NAMALWA (cell line): ENCODE results near the gene ERAS.
A peak's percentile ranks its signal among the peaks of the same experiment; 100 is the strongest.
"Not testable (repeated sequence)": the region's sequence is repeated elsewhere in the genome, so short reads cannot be mapped to it uniquely, and the experiment has no call there.

Experiments used
- DNase-seq: peaks from one replicate; pipeline ENCODE4 v3.0.0-alpha.2; 2015; ENCODE audit warnings: low spot score

ERAS gene

DNA sequence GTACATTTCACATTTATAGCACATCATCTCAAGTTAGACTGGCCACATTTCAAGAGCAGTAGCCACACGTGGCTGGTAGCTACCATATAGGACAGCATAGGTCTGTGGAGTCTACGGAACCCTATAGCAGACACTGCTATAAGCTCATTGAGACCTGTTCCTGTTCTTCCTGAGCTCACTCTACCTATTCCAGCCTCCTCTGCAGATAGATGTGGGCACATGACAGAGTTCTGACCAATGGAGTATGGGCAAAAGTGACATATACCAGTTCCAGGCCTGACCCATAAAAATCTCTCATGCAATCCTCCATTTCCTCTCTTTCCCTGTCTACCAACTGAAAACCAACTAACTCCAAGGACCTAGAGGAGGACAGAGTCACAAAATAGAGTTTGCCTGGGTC lies 28.0 kb upstream of the ERAS start:
- no peak for DNase-seq

DNA sequence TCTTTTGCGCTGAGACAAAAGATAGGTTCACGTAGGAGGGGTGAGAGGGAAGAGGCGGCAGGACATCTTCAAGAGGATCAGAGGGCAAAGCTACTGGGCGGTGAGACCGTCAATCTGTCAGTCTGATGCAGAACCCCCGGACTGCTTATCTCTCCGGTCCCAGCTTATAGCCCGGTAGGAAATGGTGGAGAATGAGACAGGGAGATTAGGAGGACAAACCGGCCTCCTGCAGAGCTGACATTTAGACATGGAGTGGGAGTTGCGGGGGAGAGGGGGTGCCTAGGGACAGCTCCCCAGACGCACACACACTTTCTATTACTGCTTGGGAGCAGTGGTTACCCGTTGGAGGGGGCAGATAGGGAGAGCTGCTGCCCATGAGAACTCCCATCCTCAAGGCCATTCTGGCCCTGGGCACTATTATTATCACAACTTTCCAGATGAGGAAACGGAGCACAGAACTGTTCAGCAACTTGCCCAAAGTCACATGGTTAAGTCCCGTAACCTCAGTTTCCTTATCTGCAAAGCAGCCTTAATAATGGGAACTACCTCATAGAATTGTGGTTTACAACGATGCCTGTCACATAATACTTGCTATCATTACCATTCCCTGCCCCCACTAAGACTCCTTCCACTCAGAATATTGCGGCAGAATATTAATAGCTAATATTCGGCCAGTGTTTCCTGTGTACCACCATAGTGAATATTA lies 25.6 kb upstream of the ERAS start:
- peak; percentile 1 for DNase-seq

DNA sequence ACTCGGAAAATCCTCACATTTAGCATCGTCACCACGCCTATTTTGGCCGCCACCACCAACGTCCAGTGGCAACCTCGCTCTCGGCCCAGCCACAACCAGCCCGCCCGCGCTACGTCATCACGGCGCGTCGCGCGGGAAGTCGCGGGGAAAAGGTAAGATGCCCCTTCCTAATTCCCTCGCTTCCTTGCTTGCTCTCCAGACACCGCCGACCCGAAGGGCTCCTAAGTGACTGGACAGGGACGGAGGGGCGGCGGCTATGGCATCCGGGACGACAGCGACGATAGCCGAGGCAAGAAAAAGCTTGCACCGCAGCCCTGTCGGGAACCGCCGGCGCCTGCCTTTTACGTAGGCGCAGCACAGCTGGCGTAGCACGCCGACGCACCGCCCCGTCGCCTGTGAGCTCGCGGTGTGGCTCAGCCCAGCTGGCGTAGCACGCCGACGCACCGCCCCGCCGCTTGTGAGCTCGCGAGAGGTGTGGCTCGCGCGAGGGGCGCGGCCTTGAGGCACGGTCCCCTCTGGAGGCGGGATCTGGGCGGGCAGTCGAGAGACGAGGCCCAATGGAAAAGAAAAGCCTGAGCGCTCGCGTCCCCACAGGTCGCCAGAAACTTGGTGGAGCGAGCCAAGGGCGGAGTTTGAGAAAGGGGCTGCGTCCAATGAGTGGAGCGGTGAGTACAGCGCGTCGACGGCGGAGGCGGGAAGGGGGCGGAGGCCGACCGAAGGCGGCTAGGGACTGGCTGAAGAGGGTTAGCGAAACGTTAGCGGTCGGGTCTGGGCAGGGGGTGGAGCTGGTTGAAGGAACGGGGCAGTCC lies 24.8 kb upstream of the ERAS start, which contains the start of gene HDAC6:
TSS of gene HDAC6 (plus strand) at position 788 of the 809 bp plus-strand sequence. CDS start 626 bp downstream, outside the sequence.
- DNase-seq: peak; percentile 98

DNA sequence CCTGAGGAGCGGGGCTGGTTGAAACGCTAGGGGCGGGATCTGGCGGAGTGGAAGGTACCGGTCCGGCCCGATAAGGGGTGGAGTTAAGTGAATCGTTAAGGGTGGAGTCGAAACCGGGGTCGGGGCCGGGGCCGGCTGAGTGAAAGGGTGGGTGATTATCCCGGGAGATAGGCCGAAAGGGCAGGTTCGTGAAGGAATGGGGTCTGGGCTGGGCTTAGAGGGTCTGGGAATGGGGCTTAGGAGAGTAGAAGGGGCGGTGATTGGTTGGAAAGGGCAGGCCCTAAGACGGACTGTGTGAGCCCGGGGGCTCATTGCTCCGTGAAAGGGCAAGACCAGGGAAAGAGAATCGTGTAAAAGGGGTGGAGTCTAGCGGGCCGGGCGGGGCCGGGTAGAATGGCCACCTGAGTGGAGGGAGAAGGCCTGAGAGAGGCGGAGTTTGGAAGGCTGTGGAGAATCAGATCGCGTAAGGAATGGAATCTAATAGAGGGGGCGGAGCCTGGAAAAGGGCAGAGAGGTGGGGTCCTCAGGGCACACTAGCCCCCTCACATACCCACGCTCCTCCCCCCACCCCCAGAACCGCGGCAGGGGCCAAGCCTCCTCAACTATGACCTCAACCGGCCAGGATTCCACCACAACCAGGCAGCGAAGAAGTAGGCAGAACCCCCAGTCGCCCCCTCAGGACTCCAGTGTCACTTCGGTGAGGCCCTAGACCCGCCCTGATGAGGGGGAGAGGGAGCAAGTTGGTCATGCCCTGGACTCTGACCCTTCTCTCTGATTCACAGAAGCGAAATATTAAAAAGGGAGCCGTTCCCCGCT lies 24.0 kb upstream of the ERAS start:
- peak; percentile 89 for DNase-seq

DNA sequence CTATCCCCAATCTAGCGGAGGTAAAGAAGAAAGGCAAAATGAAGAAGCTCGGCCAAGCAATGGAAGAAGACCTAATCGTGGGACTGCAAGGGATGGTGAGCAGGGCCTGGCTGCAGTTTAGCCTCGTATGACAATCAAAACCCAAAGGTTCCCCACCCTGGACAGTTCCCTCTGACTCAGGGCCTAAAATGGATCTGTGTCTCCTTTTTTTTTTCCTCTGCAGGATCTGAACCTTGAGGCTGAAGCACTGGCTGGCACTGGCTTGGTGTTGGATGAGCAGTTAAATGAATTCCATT lies 23.5 kb upstream of the ERAS start:
- DNase-seq: no peak

DNA sequence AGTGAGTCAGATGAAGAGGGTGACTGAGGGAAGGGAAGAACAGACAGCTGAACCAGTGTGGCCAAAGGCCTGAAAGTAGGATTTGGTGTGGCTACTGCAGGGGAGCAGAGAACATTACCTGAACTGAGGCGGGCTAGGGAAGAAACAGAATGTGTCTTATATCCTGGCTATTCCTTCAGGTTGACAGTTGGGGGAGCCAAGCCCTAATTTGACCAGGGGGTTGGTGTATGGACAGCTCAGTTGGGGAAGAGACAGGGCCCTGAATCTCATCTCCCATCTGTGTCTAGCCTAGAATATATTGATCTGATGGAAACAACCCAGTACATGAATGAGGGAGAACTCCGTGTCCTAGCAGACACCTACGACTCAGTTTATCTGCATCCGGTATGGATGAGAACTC lies 20.2 kb upstream of the ERAS start:
- DNase-seq: peak; percentile 4

DNA sequence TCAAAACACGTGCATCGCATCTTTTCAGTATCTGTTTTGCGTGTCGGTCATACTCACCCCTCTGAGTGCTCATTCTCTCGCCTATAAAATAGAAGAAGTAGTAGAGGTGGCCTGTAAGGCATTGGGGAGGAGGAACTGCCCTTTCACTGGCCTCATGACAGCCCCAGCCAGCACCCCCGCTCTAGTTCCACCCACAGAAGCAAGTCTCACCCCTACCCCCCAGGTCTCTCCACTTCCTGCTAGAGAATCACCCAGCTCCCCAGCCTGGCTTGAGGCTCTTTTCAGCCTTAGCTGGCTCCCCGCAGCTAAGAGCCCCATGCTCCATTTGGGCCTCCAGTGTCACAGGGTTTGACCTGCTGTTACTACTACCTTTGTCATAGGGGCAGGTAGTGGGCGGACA lies 12.7 kb upstream of the ERAS start:
- no peak for DNase-seq

DNA sequence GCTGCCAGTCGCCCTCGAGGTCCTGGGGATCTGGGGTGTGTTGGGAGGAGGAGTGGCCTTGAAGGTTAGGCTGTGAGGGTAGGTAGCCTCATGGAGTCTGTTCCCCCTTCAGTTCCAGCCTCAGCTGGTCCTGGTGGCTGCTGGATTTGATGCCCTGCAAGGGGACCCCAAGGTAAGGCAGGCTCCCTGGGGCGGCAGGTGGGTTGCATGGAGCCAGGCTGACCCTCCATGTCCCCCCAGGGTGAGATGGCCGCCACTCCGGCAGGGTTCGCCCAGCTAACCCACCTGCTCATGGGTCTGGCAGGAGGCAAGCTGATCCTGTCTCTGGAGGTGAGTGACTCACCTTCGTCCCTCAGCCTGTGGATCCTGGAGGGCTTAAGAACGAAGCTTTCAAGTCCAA lies 11.6 kb upstream of the ERAS start:
- no peak for DNase-seq

DNA sequence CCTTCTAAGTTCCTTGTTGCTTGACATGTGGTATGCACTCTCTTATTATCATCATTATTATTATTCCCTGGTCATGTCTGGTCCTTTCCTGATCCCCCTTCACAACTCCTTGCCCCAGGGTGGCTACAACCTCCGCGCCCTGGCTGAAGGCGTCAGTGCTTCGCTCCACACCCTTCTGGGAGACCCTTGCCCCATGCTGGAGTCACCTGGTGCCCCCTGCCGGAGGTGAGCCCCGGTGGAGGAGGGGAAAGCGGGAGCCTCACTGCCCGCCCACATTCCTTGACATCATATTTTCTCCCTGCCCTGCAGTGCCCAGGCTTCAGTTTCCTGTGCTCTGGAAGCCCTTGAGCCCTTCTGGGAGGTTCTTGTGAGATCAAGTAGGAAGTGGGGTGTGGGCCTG lies 11.0 kb upstream of the ERAS start:
- DNase-seq: no peak

DNA sequence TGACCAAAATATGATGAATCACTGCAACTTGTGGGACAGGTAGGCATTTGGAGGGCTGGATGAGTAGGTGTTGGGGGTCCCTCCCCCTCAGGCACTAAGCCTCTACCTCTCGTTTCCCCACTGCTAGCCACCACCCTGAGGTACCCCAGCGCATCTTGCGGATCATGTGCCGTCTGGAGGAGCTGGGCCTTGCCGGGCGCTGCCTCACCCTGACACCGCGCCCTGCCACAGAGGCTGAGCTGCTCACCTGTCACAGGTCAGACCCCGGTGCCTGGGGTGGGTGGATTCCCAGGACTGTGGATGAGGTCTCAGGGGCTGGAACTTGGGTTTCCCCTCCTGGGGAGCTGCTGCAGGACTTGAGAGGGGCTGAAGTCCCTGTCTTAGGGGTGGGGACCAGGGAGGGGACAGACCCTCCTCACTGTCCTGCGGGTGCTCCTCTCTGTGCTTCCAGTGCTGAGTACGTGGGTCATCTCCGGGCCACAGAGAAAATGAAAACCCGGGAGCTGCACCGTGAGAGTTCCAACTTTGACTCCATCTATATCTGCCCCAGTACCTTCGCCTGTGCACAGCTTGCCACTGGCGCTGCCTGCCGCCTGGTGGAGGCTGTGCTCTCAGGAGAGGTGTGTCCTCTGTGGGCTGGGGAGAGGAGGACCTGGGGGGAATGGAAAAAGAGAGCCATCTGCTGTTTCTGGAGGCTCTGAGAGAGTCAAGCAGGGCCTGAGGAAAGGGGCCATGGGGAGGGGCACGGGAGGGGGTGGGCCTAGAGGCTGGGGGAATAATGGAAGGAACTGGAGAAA lies 10.1 kb upstream of the ERAS start:
- no peak for DNase-seq

DNA sequence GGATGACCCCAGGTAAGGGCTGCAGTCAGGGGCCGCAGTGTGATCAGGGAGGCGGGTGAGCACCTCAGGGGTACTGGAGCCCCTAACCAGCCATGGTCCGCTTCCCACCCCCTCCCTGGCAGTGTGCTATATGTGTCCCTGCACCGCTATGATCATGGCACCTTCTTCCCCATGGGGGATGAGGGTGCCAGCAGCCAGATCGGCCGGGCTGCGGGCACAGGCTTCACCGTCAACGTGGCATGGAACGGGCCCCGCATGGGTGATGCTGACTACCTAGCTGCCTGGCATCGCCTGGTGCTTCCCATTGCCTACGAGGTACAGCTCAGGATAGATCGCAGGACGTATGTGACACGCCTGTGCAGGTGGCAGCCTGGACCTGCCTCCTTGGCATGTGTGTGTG lies 8.2 kb upstream of the ERAS start:
- DNase-seq: no peak

DNA sequence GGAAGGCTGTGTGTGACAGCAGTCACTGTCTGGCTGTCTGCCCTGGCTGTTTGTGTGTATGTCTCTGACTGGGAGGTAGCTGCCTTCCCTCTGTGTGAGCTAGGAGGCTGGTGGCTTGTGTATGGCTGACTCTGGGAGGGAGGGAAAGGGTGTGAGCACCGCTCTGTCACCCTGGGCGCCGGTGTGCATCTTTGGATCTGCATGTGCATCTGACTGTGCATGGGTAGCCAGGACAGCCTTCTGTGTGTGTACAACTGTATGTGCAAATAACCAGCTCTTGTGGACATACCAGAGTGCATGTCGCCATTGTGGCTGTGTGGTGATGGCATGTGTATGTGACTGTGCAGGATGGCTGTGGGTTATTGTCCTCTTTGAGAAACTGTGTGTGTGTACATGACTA lies 7.4 kb upstream of the ERAS start:
- DNase-seq: no peak

DNA sequence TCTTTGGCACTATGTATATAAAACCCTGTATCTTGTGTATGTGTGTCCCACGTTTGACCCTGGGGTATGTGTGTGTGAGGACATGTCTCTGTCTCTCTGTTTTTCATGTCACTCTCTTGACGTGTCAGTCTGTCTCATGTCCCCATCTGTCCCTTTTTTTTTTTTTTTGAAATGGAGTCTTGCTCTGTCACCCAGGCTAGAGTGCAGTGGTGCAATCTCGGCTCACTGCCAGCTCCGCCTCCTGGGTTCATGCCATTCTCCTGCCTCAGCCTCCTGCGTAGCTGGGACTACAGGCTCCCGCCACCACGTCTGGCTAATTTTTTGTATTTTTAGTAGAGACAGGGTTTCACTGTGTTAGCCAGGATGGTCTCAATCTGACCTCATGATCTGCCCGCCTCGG lies 6.9 kb upstream of the ERAS start:
- not testable (repeated sequence) for DNase-seq

DNA sequence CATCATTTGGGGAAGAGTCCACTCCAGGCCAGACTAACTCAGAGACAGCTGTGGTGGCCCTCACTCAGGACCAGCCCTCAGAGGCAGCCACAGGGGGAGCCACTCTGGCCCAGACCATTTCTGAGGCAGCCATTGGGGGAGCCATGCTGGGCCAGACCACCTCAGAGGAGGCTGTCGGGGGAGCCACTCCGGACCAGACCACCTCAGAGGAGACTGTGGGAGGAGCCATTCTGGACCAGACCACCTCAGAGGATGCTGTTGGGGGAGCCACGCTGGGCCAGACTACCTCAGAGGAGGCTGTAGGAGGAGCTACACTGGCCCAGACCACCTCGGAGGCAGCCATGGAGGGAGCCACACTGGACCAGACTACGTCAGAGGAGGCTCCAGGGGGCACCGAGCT lies 3.3 kb upstream of the ERAS start:
- DNase-seq: no peak

DNA sequence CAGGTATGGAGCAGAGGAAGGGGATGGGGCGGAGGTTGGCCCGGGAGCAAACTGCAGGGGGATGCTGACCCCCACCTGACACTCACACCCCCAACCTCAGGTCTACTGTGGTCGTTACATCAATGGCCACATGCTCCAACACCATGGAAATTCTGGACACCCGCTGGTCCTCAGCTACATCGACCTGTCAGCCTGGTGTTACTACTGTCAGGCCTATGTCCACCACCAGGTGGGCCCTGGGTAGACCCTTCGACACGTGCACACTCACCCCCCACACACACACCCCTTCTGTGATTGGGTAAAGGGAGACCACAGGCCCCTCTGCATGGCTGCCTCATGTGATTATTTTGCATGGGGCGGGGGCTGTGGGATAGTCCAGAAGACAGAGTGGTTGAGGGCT lies 2.2 kb upstream of the ERAS start:
- no peak for DNase-seq

DNA sequence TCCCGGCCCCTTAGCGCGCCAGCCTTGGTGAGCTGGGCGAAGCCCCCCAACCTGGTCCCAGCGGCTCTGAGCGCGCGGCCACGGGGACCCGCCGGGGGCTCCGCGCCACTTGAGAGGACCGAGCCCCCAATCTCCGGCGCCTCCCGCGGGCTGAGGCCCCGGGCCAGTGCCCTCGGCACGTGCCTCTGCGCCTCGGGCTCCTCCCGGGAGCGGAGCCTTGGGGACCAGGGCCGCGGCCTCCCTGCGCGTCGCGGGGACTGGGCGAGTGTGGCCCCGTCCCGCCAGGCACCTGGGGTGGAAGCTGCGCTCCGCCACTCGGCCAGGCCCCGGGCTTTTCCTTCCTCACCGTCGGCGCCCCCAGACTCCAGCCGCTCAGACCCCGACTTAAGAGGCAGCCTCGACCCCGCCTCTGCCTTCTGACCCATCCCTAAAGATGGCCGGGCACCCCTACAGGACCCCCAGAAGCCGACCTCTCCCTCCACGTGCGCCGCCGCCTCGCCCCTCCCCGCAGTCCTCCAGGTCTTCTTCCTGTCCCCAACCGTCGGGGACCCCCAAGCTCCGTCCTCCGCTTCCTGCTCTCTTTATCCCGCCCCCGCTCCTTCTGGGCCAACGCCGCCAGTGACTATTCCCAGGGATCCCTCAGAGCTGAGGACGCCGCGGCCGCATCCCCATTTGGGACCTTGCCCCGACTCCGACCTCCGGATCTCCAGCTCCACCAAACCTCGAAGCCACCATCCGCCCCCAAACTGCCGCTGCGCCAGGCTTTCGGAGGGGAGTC lies 752 bp downstream of the ERAS start:
- no peak for DNase-seq

DNA sequence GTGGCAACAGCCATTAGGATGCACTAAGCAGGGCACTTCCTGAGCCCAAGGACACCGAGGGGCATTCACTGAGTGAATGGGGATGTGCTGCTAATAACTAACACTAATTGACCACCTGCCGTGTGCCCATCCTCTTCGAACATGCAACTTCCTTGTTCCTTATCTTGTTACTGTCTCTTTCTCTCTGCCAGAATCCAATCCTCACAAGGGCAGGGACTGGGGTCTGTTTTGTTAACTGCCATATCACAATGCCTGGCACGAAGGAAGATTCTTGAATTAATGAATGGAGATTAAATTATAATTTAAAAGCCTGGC lies 1.3 kb downstream of the ERAS start:
- no peak for DNase-seq

DNA sequence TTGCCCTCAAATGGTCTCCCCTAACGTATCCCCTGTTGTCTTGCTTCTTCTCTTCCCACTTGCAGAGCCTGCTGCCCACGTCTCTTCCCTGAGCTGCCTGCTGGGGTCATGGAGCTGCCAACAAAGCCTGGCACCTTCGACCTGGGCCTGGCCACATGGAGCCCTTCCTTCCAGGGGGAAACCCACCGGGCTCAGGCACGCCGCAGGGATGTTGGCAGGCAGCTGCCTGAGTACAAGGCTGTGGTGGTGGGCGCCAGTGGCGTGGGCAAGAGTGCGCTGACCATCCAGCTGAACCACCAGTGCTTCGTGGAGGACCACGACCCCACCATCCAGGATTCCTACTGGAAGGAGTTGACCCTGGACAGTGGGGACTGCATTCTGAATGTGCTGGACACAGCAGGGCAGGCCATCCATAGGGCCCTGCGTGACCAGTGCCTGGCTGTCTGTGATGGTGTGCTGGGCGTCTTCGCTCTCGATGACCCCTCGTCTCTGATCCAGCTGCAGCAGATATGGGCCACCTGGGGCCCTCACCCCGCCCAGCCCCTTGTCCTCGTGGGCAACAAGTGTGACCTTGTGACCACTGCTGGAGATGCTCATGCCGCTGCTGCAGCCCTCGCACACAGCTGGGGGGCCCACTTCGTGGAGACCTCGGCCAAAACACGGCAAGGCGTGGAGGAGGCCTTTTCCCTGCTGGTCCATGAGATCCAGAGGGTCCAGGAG lies 2.9 kb downstream of the ERAS start:
- no peak for DNase-seq

DNA sequence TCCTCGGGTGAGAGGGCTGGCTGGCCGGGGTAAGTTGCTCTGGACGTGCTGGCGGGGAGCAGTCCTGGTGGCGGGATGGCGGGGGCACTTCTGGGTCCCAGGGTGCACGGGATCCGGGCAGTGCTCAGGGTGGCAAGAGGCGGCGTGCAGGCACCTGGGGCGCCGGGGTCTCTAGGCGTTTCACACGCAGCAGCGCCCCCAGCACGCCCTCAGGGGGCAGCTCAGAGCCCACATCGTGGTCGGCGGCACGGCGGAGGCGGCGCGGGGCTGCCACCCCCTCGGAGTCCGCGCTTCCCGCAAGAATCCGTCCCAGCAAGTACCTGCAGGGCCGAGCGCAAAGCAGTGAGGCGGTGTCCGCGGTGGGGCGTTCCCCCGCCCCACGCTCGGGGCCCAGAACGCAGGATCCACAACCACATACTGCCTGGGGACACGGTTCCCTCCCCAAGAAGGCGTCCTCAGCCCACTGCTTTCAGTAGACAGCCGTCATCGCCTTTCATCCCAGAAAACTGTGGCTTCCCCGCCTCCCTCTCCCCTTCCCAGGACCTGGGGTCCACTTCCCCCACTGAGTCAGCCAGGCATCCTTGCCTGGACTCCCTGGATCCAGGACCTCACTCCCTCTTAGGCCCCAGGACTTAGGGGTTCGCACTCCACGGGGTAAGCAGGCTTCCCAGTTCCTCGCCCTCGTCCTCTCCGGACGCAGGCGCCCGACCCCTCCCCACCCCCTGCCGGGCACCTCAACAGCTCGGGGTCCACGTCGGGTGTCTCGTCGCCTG lies 5.0 kb downstream of the ERAS start:
- DNase-seq: no peak

DNA sequence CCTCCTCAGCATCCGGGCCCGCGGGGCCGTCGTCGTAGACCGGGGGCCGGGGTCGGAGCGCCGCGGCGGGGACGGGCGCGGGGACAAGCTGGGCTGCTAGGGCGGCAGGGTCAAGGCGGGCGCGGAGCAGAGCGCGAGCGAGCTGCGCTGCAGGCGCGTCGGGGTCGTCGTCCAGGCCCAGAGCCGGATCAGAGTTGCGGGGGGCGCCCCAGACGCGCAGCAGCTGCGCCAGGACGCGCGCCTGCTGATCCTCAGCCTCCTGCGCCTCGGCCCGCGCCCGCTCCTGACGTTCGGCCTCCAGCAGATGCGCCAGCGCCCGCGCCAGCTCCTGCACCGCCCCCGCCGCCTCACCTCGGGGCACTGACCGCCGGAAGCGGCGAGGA lies 5.6 kb downstream of the ERAS start:
- no peak for DNase-seq
